Gastroesophageal sphincter (tissue), 3 donors: ENCODE measurements around the gene DNAJC1.

Source experiments
- EP300 ChIP-seq: sonication (generic); formaldehyde crosslinking; IDR thresholded peaks from one replicate; pipeline ENCODE4 v1.6.1; 2017; ENCODE audit warnings: antibody characterized with exemption, mild to moderate bottlenecking
- POLR2A ChIP-seq, 2 donors: fragments of 450-650 bp; IDR thresholded peaks; one replicate each; pipeline ENCODE4 v1.6.1; 2017; ENCODE audit warnings: antibody characterized with exemption in 2 of 2, mild to moderate bottlenecking in 2 of 2, moderate library complexity in 1 of 2
- POLR2AphosphoS5 ChIP-seq: sonication (generic); formaldehyde crosslinking; IDR thresholded peaks from one replicate; pipeline ENCODE4 v1.6.1; 2017; ENCODE audit warnings: antibody characterized with exemption
- TF ChIP-seq, protein P1 (sequence below), 4 experiments: fragments of 200-600 bp in 2 of 4; fragments of 450-650 bp in 2 of 4; sonication (generic) in 1 of 4; IDR thresholded peaks; one replicate each; pipeline ENCODE4 v1.5.1; 2017 to 2019; ENCODE audit warnings: antibody characterized with exemption in 4 of 4, mild to moderate bottlenecking in 2 of 4, moderate library complexity in 2 of 4

DNA sequence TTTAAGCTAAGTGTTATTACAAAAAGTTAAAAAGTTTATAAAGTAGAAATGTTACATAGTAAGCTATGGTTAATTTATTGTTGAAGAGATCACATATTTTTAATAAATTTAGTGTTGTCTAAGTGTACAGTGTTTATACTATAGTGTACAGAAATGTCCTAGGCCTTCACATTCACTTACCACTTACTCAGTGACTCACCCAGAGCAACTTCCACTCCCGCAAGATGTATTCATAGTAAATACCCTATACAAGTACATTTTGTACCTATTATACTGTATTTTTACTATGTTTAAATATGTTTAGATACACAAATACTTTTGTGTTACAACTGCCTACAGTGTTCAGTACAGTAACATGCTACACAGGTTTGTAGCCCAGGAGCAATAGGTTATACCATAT lies 69.2 kb downstream of the DNAJC1 start:
- TF ChIP-seq POLR2A (IDR thresholded peaks at IDR 0.05) = no peak
- TF ChIP-seq, protein P1, sequence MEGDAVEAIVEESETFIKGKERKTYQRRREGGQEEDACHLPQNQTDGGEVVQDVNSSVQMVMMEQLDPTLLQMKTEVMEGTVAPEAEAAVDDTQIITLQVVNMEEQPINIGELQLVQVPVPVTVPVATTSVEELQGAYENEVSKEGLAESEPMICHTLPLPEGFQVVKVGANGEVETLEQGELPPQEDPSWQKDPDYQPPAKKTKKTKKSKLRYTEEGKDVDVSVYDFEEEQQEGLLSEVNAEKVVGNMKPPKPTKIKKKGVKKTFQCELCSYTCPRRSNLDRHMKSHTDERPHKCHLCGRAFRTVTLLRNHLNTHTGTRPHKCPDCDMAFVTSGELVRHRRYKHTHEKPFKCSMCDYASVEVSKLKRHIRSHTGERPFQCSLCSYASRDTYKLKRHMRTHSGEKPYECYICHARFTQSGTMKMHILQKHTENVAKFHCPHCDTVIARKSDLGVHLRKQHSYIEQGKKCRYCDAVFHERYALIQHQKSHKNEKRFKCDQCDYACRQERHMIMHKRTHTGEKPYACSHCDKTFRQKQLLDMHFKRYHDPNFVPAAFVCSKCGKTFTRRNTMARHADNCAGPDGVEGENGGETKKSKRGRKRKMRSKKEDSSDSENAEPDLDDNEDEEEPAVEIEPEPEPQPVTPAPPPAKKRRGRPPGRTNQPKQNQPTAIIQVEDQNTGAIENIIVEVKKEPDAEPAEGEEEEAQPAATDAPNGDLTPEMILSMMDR (IDR thresholded peaks at IDR 0.05) = no peak
- TF ChIP-seq POLR2AphosphoS5 = no peak
- no peak for TF ChIP-seq EP300
